HG03565 (cell line): ENCODE measurements around the gene PRRX1.

Experiments
- ATAC-seq: cut with Tn5 transposase; IDR thresholded peaks from one replicate; pipeline ENCODE4 v1.9.1; 2021; ENCODE audit warnings: mild to moderate bottlenecking, moderate library complexity; ENCODE audit not compliant: unreplicated experiment

The PRRX1 gene

DNA sequence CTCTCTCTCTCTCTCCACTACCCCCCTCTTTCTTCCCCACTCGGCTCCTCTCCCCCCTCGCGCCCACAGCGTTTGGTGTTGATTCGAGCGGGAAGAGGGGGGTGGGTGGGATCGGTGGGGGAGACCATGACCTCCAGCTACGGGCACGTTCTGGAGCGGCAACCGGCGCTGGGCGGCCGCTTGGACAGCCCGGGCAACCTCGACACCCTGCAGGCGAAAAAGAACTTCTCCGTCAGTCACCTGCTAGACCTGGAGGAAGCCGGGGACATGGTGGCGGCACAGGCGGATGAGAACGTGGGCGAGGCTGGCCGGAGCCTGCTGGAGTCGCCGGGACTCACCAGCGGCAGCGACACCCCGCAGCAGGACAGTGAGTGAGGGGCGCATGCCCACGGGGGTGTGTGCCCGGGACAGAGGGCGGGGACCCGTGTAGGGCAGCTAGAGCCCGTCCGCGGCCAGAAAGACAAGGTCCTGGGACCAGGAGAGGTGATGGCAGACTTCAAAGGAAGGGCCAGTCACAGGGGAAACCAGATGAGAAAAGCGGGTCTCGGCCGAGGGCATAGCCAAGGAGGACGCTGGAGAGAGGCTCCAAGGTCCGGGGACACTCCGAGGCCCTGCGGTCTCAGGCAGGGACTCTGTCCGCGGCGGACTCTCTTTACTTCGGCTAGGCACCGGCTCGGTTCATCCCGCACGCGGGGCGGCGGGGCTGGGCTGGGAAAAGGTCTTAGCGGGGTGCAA is at the start of gene PRRX1:
TSS of gene PRRX1 (plus strand) at position 39 of the 735 bp plus-strand sequence. CDS start at position 127, 88 bp downstream.
- no peak for ATAC-seq

DNA sequence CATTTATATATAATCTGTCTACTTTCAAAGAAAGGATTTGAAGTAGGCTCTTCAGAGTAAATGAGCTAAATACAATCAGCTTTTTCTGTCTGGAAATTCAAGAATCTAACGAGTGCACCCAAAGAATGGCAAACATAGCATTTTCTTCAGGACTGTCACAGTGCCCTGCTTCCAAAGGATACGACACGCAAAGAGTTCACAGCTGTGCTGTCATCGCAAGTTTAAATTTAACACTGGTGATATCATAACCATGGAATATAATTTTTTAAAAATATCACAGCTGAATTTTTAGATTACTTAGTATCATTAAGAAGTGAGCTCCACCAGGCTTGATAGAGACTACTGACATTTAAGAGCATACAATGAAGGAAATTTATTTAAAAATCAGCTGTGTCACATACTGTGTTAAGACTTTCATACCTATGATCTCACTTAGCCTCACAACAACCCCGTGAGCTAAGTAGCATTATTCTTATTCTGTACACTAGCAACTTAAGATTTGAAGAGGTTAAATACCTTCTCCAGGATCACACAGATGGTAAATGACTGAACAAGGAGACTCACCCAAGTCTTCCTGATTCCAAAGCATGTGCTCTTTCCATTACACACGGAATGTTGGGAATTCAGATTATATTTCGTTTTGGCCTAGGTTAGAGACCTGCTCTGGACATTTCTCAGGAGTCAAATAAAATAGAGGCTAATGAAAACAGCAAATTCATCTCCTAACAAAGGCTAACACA is 46.2 kb upstream of the PRRX1 start:
- no peak for ATAC-seq

DNA sequence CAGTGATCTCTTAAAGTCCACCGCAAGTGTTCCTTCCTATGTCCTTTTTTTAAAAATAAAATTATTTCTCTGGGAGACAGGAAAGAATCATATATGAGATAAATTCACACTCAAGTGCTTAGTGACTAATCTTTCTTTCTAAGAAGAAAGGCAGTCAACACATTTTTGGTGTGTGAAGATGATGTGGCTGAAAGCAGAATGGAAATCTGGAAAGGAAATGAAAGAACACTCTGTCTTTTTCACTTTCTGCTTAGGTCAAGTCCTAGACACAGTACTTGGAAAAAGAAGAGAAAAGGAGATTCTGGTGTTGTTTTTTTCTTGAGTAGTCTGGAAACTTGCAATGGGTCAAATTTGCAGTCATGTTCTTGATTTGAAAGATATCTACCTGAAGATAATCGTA is 45.5 kb upstream of the PRRX1 start:
- no peak for ATAC-seq

DNA sequence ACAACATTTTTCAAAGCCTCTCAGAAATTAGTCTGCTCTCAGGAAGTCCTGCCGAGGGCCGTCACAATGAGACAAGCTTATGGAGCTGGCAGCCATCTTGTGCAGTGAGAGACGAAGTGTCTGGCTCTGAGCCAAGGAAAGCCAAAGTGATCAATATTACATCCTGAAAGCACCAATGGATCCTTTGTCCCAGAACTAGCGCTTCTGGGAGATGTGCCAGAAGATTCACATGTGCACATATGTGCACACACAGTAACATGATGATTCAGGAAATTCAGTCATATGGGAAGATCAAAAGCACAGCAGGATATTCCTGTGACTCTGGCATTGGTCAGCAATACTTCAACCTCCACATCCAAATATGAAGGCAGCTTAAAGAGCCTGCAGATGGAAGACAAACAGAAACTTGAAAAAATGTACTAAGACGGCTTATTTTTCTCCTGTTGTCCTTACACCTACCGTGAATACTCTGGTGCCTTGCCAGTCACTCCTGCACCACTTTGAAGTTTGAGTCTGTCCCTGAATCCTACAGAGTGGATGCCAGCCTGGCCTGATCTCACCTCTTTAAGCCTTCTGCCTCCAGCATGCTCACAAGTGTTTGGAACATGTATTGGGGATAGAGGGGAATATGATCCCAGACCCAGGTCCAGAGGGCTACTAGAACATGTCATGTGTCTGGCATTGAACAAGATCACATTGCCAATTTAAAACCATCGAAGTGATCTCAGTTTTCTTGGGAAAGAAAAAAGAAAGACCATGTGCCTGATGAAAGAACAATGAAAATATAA is 44.5 kb upstream of the PRRX1 start:
- ATAC-seq: no peak

DNA sequence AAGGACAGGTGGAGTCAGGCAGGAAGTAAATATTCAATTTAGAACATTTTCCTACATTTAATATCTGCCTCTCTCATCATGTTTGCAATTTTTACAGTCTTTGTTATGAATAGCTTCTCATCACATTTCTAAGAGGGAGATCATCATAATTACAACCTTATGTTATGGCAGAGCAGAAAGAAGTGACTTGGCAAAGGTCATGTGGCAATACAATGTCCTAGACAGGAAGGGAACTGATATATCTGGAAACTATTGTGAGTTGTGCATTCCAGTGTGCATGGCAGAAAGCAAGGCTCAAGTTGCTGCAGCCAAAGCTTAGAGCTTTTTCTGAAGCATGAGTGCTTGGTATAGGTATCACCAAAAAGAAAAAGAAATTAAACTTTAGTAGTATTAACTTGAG is 43.8 kb upstream of the PRRX1 start:
- ATAC-seq: no peak

DNA sequence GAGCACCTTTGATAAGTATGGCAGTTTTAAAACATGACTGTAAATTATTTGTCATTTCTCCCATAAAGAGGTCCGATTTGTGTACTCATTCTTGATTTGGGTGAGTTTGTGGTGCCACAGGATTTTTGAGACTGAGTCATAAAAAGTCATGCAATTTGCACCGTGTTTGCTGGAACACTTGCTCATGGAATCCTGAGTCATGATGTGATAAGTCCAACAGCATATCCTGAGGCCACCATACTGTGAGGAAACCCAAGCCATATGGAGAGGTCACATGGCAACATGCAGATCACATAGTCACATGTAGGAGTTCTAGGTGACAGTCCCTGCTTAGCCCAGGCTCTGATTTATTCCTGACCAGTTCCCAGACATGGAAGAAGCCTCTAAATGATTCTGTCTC is 40.8 kb upstream of the PRRX1 start:
- no peak for ATAC-seq

DNA sequence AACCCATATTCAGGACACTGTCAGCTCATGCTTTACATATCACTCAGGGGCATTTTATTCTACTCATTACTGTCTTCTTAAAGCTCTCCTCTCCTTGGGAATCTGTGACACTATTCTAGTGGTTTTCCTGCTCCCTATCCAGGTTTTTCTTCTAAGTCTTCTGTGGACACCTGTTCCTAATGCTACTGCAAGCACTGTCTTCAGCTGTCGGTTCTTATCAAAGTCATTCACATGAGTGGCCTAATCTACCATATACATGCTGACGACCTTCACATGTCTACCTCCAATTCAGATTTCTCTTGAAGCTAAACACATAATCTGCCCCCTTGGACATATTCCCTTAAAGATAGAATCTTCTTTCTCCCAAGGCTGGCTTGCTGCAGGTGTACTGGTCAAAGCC is 39.8 kb upstream of the PRRX1 start:
- no peak for ATAC-seq

DNA sequence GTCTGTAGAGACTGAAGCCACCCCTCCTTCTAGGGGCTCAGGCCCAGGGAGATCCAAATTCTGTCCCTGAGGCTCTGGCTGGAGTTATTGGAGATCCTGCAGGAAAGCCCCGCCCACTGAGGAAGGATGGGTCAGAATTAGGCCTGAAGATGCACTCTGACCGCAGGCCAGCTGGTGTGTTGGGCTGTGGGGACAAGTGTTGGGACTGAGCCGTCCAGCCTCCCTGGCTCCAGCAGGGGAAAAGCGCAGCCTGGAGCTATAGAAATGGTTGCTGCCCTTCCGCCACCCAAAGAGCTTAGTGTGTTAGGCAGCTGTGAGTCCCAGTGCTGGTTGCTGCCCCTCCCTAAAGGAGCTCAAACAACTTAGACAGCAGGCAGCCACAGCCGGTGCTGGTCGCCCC is 33.0 kb upstream of the PRRX1 start:
- no peak for ATAC-seq

DNA sequence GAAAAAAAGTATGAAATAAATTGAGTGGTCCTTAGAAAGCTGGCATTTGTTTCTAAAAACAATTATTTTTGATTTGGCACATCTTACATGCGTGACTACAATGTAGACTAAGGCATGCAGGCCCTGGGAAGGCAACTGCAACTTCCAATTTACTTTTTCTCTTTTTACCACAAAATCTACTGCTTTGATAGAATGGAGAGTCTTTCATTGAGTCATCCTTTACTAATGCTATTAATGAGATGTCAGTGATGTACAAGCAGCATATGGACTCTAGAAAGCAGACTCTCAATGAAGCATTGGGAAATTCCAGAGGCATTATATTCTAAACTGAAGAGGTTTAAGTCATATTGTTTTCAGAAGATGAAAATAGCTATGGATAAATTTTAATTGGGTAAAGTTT is 29.6 kb upstream of the PRRX1 start:
- no peak for ATAC-seq

DNA sequence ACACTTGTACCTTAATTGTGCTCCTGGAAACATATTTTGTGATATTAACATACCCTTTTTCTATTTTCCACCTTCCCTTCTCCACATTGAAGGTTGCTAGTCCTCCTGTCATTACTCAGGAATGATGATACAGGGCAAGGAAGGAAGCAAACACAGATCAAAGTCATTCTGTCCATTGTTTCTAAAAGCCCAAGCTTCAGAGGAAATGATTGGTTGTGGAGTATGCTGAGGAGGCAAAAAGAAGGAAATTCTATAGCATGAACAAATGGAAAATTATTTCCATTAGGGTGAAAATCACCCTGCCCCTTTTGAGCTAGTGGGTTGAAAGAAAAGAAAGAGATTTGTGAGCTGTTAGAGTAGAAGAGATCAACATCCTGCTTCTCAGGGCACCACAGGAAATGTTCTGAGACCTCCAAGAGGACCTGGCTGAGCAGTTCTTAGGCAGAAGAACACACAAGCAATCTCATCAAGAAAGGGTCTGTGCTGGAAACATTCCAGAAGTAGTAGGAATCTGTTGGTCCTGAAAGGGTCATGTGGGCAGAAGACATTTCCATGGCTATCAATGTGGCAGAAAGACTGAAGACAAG is 29.0 kb upstream of the PRRX1 start:
- no peak for ATAC-seq

DNA sequence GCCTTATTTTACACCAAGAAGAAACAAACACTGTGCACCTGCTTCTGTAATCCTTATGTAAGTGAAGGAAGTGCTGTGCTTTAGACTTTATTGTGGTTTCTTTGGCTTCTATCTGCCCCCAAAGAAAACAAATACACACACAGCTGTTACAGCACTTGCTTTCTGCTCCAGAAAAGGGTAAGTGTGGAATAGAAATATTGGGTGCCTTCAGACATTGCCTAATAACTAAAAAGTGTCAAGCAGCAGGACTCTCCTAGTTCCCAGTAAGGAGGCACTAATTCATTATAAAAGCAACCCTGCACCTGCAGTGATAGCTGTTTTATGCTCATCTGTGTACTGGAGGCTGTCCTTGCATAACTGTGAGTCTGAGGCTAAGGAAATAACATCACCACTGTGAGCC is 23.4 kb upstream of the PRRX1 start:
- no peak for ATAC-seq

DNA sequence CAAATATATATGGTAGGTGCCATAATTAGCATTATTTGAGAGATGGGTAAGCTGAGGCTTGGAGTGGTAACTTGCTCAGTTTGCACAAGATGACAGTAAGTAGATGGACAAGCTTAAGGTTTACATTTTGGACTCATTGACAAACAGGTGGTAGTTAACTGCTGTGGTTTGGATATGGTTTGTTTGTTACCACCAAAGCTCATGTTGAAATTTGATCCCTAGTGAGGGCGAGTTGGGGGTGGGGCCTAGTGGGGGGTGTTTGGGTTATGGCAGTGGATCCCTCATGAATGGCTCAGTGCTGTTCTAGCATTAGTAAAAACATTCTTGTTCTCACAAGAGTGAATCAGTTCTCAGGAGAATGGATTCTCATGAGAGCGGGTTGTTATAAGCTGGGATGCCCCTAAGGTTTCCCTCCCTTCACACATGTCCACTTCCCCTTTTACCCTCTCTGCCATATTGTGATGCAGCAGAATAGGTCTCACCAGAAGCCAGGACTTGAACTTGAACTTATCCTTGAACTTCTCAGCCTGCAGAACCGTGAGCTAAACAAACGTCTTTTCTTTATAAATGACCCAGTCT is 6.6 kb upstream of the PRRX1 start:
- no peak for ATAC-seq

DNA sequence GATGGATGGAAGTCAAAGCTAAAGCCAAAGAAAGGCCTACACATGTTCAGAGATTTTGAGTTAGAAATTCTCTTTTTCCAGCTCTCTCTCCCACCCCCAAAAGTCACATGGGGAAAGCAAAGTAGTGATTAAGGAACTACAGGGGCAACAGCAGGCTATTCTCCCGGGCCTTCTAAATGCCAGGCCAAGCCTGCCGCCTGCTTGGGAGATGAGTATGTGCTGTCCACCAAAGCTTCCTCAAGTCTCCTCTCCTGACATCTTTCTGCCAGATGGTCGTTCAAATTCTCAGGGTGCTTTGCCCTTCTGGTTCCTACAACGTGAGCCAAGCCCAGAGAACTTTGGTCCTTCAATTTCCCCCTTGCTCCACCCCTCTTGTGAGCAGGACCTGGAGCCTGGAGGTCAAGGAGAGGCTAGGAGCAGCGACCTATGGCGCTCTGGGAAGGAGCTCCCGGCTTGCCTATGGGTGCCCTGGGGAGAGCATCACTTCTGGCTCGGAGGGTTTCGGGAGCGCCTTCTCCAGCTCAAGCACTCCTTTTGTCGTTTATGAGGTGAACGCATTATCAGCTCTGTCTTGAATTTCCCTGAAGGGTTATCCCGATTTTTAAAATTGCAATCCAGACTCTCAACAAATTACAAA is 4.4 kb upstream of the PRRX1 start:
- ATAC-seq: no peak

DNA sequence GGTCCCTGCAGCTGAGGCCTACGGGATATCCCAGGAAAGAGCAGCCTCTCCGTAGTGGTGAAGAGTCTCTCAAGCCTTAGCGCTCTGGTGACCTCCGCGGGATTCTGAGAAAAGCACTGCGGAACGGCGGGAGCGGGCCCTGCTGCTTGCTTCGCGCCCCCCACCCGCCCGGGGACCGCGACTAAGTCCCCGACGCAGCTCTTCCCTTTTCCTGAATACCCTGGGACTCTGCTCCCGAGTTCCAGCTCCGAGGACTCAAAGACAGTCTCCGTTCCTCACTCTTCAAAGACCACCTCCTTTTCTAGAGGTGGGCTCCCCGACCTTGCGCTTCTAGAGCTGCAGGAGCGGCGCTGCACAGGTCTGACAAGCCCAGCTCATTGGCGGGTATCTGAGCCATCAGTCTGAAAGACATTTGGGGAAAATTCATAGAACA is 3.6 kb upstream of the PRRX1 start:
- ATAC-seq: no peak

DNA sequence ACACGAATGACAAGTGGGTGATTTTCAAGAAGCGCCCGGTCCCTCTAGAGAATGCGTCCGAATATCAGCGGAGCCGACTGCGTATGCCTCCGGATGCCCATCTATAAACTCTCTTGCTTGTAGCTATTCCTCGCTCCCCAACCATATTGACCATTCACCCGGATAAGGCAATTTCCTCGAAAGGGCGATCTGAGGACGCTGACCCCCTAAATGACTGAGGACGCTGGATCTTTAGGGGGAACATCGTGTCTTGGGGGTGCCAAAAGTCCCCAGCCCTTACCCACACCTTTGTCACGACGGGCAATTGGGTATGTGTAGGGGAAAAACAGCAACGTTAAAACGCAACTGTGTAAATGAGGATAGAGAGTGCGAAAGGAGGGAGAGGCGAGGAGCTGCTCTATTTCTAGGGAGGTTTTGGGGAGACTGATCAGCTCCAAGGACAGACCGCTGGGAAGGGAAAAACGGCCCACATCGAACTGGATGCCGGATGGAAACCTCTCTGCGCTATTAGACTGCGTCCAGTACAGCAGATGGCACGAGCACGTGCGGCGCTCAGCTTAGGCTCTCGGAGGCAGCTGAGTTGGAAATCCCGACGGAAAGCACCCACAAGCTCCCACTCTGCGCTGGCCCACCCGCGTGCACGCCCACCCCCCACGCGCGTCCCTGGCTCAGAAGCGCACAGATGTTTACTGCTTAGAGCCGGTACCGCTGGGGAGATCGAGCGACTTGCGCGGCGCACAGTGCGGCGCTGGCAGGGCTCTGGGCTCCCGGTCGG is 2.9 kb upstream of the PRRX1 start:
- no peak for ATAC-seq

DNA sequence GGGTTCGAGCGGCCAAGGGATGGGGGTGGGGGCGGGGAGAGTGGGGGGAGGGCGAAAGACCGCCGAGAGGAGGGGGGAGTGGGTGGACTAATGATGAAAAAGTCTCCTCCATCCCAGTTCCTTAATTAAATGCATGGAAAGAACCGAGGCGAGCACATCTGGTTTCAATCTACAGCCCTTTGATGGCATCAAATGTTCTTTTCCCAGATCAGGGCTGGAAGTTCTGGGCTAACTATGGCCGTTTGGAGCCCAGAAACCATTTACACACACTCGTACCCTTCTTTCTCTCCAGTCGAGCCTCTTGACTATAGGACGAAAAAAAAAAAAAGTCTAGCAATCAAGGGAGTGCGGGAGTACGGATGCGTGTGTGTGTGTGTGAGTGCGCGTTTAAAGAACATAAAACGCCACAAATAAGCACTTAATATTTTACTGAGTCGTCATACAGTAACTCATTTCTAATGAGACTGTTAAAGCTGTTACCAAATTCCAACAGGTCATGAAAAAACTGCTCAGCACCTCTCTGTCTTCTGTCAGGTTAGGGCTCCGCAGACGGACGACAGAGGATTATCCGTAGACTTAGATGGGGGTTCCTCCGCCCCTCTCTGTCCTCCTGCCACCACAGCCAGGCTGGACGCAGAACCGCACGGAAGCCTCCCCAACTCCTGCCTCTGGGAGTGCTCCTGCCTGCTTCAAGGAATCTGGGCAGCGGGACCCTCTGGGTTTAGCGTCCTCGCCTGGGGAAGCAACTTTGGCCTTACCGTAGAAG is 2.1 kb upstream of the PRRX1 start:
- no peak for ATAC-seq

DNA sequence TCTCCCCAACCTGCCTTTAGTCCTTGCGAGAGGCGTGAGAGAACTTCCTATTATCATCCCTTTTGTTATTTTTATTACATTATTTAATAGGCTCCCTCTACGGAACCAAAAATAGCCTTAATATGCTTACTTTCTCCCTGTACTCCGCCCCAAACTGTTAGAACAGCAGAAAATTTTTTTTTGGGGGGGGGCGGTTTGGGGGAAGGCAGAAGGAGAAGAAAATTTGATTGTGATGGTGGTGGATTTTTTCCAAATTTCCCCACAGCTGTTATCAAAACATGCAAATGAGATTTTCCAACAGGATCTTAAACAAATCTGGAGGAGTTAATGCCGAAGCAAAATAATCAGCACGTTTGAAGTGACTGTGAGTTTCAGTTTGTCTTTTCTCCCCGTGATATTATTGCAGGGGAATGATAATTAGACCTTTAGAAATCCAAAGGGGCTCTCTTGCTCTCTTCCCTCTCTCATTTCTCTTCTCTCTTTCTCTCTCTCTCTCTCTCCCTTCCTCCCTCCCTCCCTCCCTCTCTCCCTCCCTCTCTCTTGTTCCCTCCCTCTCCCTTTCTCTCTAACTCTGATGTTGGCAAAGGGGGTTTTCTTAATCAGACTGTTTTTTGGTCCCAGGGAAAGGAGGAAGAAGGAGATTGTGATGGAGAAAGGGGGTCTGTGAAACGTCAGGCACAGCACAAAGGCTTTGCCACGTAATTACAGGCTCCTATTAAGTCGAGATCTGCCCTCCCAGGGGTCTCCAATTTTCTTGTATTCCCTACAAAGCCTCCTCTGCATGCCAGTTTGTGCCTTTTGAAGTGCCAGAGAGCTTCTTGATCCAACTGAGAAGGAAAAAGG is 1.1 kb upstream of the PRRX1 start:
- no peak for ATAC-seq
